DND-41 (cell line): ENCODE data around the gene PIK3CD.

ENCODE experiments used
- ATAC-seq: fragments of 200-7000 bp; cut with Tn5 transposase; 3 replicates; pipeline ENCODE4 v1.9.1; 2021; ENCODE audit warnings: low read depth; ENCODE audit not compliant: insufficient read depth
- DNase-seq: peaks from one replicate; pipeline ENCODE4 v3.0.0-alpha.2; 2020
- H2AFZ ChIP-seq: 2 replicates; pipeline ENCODE4 v1.6.0; 2012; ENCODE audit warnings: low read depth, low read length
- H3K27ac ChIP-seq: 2 replicates; pipeline ENCODE4 v1.5.1; 2012; ENCODE audit warnings: low read length, inconsistent platforms
- H3K27me3 ChIP-seq: fragments of 200-600 bp; sonication (generic); 2 replicates; pipeline ENCODE4 v1.6.0; 2012; ENCODE audit warnings: low read length, mild to moderate bottlenecking, inconsistent platforms; ENCODE audit not compliant: insufficient read depth, poor library complexity
- H3K36me3 ChIP-seq: 2 replicates; pipeline ENCODE4 v1.5.1; 2012; ENCODE audit warnings: low read length, inconsistent platforms; ENCODE audit not compliant: insufficient read depth
- H3K4me1 ChIP-seq: 2 replicates; pipeline ENCODE4 v1.5.1; 2012; ENCODE audit warnings: mild to moderate bottlenecking, low read length; ENCODE audit not compliant: insufficient read depth
- H3K4me2 ChIP-seq: 2 replicates; pipeline ENCODE4 v1.6.0; 2012; ENCODE audit warnings: mild to moderate bottlenecking, moderate library complexity, low read length, inconsistent platforms; ENCODE audit not compliant: insufficient read depth
- H3K4me3 ChIP-seq, 2 experiments: fragments of 200-600 bp in 1 of 2; shearing (Covaris generic) in 1 of 2; 2 replicates each; pipeline ENCODE4 v1.5.1; 2012 to 2016; ENCODE audit warnings: inconsistent platforms in 2 of 2, low read length in 2 of 2, mild to moderate bottlenecking in 2 of 2, low read depth in 1 of 2, moderate library complexity in 1 of 2
- H3K79me2 ChIP-seq: 2 replicates; pipeline ENCODE4 v1.6.0; 2012; ENCODE audit warnings: low read length, inconsistent platforms; ENCODE audit not compliant: insufficient read depth
- H3K9ac ChIP-seq: 2 replicates; pipeline ENCODE4 v1.6.0; 2012; ENCODE audit warnings: low read depth, mild to moderate bottlenecking, inconsistent platforms, low read length, moderate library complexity
- H3K9me3 ChIP-seq: 2 replicates; pipeline ENCODE4 v1.5.1; 2012; ENCODE audit warnings: low read length, moderate library complexity, mild to moderate bottlenecking, inconsistent platforms; ENCODE audit not compliant: insufficient read depth, severe bottlenecking
- H4K20me1 ChIP-seq: 2 replicates; pipeline ENCODE4 v1.6.0; 2012; ENCODE audit warnings: low read length; ENCODE audit not compliant: insufficient read depth
- CTCF ChIP-seq: IDR thresholded peaks from 2 replicates; pipeline ENCODE4 v1.5.1; 2012; ENCODE audit warnings: borderline replicate concordance, low read length, moderate library complexity, mild to moderate bottlenecking; ENCODE audit not compliant: poor library complexity, severe bottlenecking; ENCODE audit errors: extremely low read depth
- EZH2 ChIP-seq: IDR thresholded peaks from 3 replicates; pipeline ENCODE4 v1.6.1; 2012; ENCODE audit warnings: borderline replicate concordance, low read depth, mild to moderate bottlenecking, moderate library complexity, low read length, inconsistent platforms; ENCODE audit not compliant: severe bottlenecking

PIK3CD gene

GRCh38 chr1:9720785-9721605 is 69.5 kb downstream of the PIK3CD start:
- Histone ChIP-seq H3K79me2 (peaks cover 29% of the 10 kb centered on the region), H3K27ac (peak overlapping the region; percentile 56), H3K9me3 (no peaks in the 10 kb centered on the region), H3K4me2 (no peak overlapping the region), H4K20me1 (no peaks in the 10 kb centered on the region), H3K36me3 (peaks cover 91% of the 10 kb centered on the region), H3K9ac (no peak overlapping the region), H3K4me1 (peaks cover 43% of the 10 kb centered on the region), H2AFZ (no peak overlapping the region), H3K4me3 (no peak overlapping the region), H3K27me3 (no peaks in the 10 kb centered on the region)
- ATAC-seq = no peak
- no peak for DNase-seq
- TF ChIP-seq EZH2 = no peak
- no peak for TF ChIP-seq CTCF

GRCh38 chr1:9721606-9722377 is 70.3 kb downstream of the PIK3CD start:
- TF ChIP-seq EZH2 = no peak
- TF ChIP-seq CTCF = peak; percentile 74
- ATAC-seq = no peak
- Histone ChIP-seq H3K4me2 (no peak overlapping the region), H3K9ac (no peak overlapping the region), H3K9me3 (no peaks in the 10 kb centered on the region), H3K79me2 (peaks cover 21% of the 10 kb centered on the region), H3K4me3 (no peak overlapping the region), H3K4me1 (peaks cover 35% of the 10 kb centered on the region), H4K20me1 (no peaks in the 10 kb centered on the region), H3K27ac (peak overlapping the region; percentile 56), H3K27me3 (no peaks in the 10 kb centered on the region), H3K36me3 (peaks cover 90% of the 10 kb centered on the region), H2AFZ (no peak overlapping the region)
- DNase-seq = peak; percentile 73

DNA sequence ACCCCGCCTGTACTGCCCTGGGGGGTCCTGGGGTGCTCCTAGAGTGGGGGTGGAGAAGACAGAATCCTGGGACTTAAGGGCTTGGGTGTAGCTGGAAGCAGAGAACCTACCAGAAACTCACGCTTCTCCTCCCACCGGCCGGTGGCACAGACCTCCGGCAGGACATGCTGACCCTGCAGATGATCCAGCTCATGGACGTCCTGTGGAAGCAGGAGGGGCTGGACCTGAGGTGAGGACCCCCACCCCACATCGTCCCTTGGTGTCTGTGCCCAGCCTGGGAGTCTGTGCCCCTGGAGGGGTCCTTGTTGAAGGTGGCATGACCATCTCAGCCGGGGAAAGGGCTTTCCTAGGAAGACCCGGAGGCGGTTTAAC is 70.8 kb downstream of the PIK3CD start:
- Histone ChIP-seq H3K4me3 (no peak overlapping the region), H3K9ac (no peak overlapping the region), H3K9me3 (no peaks in the 10 kb centered on the region), H4K20me1 (no peaks in the 10 kb centered on the region), H3K4me2 (no peak overlapping the region), H2AFZ (no peak overlapping the region), H3K27ac (peak overlapping the region; percentile 56), H3K79me2 (peaks cover 15% of the 10 kb centered on the region), H3K27me3 (no peaks in the 10 kb centered on the region), H3K36me3 (peaks cover 90% of the 10 kb centered on the region), H3K4me1 (peaks cover 29% of the 10 kb centered on the region)
- TF ChIP-seq CTCF (no peak), EZH2 (no peak)
- ATAC-seq = no peak
- DNase-seq = no peak
